ENCODE data around the gene DLEU7. TPM values are rescaled to one million over a fixed set of nuclear protein-coding genes. Genes with fewer than 3 reads are reported as not detected.

Gene DLEU7
- total RNA-seq, 2 experiments from 2014 or later: not detected

GRCh38 chr13:50838701-50839100 lies 4.8 kb downstream of the DLEU7 start:
- CTCF ChIA-PET: interaction anchor here (0.8 to 0.9 kb wide), 2 partner anchors 15 to 73 kb away, joined by 3 read pairs; no protein-coding TSS in a partner anchor
- no peak for DNase-seq
- H3K36me3 Mint-ChIP-seq (ENCODE audit: low read depth): peaks cover 10% of the 10 kb centered on the region
- H3K27ac Mint-ChIP-seq: no peak overlapping the region
- peaks cover 21% of the 10 kb centered on the region for H3K27me3 Mint-ChIP-seq
- no peak overlapping the region for H3K4me3 Mint-ChIP-seq
- peaks cover 8% of the 10 kb centered on the region for H3K9me3 Mint-ChIP-seq
- POLR2A ChIA-PET: interaction anchor here (0.6 kb wide), 1 partner anchor 26 kb away, joined by 3 read pairs; no protein-coding TSS in a partner anchor
- H3K4me1 Mint-ChIP-seq: peaks cover 4% of the 10 kb centered on the region

- Mint-ChIP-seq H3K27me3 (peaks cover 21% of the 10 kb centered on the region), H3K9me3 (peaks cover 14% of the 10 kb centered on the region), H3K4me3 (no peak overlapping the region), H3K36me3 (ENCODE audit: low read depth) (peaks cover 13% of the 10 kb centered on the region), H3K4me1 (peaks cover 4% of the 10 kb centered on the region), H3K27ac (no peak overlapping the region)
- no peak for DNase-seq
- POLR2A ChIA-PET: interaction anchor here (0.6 kb wide), 1 partner anchor 26 kb away, joined by 3 read pairs; no protein-coding TSS in a partner anchor
- CTCF ChIA-PET: interaction anchor here (0.8 to 0.9 kb wide), 2 partner anchors 16 to 74 kb away, joined by 3 read pairs; no protein-coding TSS in a partner anchor
Measured at GRCh38 chr13:50838031-50838430, 5.5 kb downstream of the DLEU7 start.

- H3K36me3 Mint-ChIP-seq (ENCODE audit: low read depth): peaks cover 12% of the 10 kb centered on the region
- H3K9me3 Mint-ChIP-seq: peaks cover 19% of the 10 kb centered on the region
- H3K4me1 Mint-ChIP-seq: peaks cover 17% of the 10 kb centered on the region
- H3K27ac Mint-ChIP-seq: no peak overlapping the region
- no peak overlapping the region for H3K4me3 Mint-ChIP-seq
- POLR2A ChIA-PET: no interaction called here
- H3K27me3 Mint-ChIP-seq: peaks cover 13% of the 10 kb centered on the region
- DNase-seq: peak; percentile 15
- CTCF ChIA-PET: interaction anchor here (1.3 kb wide), 1 partner anchor 60 kb away, joined by 7 read pairs; no protein-coding TSS in a partner anchor
Measured at GRCh38 chr13:50831512-50831911, 12.0 kb downstream of the DLEU7 start.

- Mint-ChIP-seq H3K36me3 (ENCODE audit: low read depth) (peaks cover 12% of the 10 kb centered on the region), H3K9me3 (peaks cover 19% of the 10 kb centered on the region), H3K27me3 (peaks cover 6% of the 10 kb centered on the region), H3K4me3 (no peak overlapping the region), H3K27ac (no peak overlapping the region), H3K4me1 (peaks cover 20% of the 10 kb centered on the region)
- no peak for DNase-seq
- CTCF ChIA-PET: interaction anchor here (1.0 kb wide), 1 partner anchor 82 kb away, joined by 4 read pairs; no protein-coding TSS in a partner anchor
- POLR2A ChIA-PET: no interaction called here
Measured at GRCh38 chr13:50829896-50830295, 13.6 kb downstream of the DLEU7 start.

DNA sequence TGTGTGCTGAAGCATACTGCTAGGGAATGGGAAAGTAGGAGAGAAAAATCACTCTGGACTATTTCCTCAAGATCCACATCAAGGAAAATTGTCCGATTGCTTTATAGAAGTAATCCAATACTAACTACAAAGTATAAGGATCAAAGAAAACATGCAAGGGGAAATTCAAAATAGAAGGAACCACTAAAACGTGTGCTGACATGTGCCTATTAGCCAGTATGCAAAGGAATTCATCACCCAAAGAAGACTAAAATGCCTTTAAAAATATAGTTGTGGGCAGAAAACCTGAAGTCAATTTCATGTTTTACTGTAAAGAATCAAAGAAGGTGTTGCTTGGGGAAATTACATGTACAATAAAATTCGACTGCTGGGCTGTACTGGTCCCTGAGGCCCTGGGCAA lies 14.3 kb downstream of the DLEU7 start:
- H3K9me3 Mint-ChIP-seq: peaks cover 16% of the 10 kb centered on the region
- CTCF ChIA-PET: no interaction called here
- H3K27ac Mint-ChIP-seq: no peak overlapping the region
- peaks cover 4% of the 10 kb centered on the region for H3K27me3 Mint-ChIP-seq
- H3K4me3 Mint-ChIP-seq: no peak overlapping the region
- peaks cover 9% of the 10 kb centered on the region for H3K36me3 Mint-ChIP-seq (ENCODE audit: low read depth)
- DNase-seq: no peak
- H3K4me1 Mint-ChIP-seq: peaks cover 20% of the 10 kb centered on the region
- POLR2A ChIA-PET: no interaction called here

DNA sequence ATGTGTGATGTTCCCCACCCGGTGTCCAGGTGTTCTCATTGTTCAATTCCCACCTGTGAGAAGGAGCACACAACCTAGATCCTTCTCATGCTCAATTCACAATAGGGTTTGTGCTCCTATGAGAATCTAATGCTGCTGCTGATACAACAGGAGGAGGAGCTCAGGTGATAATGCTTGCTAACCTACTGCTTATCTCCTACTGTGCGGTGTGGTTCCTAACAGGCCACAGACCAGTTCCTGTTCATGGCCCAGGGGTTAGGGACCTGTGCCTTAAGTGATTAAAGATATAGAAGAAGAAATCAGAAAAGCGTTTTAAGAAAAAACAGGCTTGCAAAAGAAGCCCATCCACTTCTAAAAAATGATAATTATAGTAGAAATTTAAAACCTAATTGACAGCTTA lies 17.5 kb downstream of the DLEU7 start:
- no peaks in the 10 kb centered on the region for H3K9me3 Mint-ChIP-seq
- CTCF ChIA-PET: interaction anchor here (0.6 kb wide), 1 partner anchor 658 kb away, joined by 3 read pairs; no protein-coding TSS in a partner anchor

GRCh38 chr13:50812242-50812641 lies 31.2 kb downstream of the DLEU7 start:
- Mint-ChIP-seq H3K27ac (no peak overlapping the region), H3K27me3 (peaks cover 2% of the 10 kb centered on the region), H3K4me1 (peaks cover 16% of the 10 kb centered on the region), H3K9me3 (no peaks in the 10 kb centered on the region), H3K36me3 (ENCODE audit: low read depth) (no peaks in the 10 kb centered on the region), H3K4me3 (no peak overlapping the region)
- ChIA-PET CTCF (interaction anchor here (0.9 to 1.1 kb wide), 3 partner anchors 89 to 815 kb away, joined by 3 read pairs; no protein-coding TSS in a partner anchor), POLR2A (no interaction called here)
- no peak for DNase-seq

More for the DNA sequence above, 17.5 kb downstream of the DLEU7 start:
- Mint-ChIP-seq H3K27me3 (peaks cover 2% of the 10 kb centered on the region), H3K27ac (no peak overlapping the region), H3K4me1 (peaks cover 3% of the 10 kb centered on the region), H3K4me3 (no peak overlapping the region), H3K36me3 (ENCODE audit: low read depth) (no peaks in the 10 kb centered on the region)
- no peak for DNase-seq
- POLR2A ChIA-PET: no interaction called here

DNA sequence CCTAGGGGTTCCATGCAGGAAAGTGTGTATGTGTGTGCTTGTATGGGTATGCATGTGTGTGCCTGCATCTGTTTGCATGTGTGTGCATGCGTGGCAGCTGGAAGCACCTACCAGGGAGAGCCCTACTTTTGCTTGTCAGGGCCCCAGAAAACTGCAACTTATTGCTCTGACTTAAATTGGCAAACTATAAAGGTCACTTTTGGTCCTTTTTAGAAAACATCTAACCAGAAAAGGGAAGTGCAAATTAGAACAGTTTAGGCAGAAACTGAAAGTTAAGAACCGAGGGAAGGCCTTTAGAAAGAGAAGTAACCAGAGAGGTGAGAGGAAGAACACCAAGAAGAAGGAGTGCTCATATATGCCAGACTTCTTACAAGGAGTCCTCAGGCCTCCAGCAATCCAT lies 32.5 kb downstream of the DLEU7 start:
- DNase-seq: no peak
- peaks cover 2% of the 10 kb centered on the region for H3K27me3 Mint-ChIP-seq
- peaks cover under 1% of the 10 kb centered on the region for H3K9me3 Mint-ChIP-seq
- ChIA-PET POLR2A (interaction anchor here (0.6 kb wide), 1 partner anchor 282 kb away, joined by 3 read pairs; no protein-coding TSS in a partner anchor), CTCF (interaction anchor here (0.7 to 1.6 kb wide), 2 partner anchors 101 to 403 kb away, joined by 3 read pairs; no protein-coding TSS in a partner anchor)
- no peaks in the 10 kb centered on the region for H3K36me3 Mint-ChIP-seq (ENCODE audit: low read depth)
- H3K27ac Mint-ChIP-seq: no peak overlapping the region
- H3K4me1 Mint-ChIP-seq: peaks cover 16% of the 10 kb centered on the region
- no peak overlapping the region for H3K4me3 Mint-ChIP-seq

DNA sequence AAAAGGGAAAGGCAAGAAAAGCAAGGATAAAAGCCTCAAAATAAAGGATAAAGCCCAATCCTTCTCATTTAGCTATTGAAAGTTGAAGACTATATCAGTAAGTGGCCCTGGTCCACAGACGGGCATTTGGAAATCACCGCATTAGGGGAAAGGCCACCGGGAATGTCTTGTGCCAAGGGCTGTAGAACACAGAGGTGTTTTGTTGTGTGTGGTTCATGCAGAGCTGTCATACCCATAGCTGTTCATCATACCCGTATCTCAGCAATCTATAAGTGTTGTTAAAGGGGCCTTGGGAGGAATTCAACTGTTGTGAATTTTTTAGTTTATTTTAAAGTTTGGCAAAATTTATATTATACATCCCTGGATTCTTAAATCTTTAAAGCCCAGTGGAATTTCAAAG lies 33.0 kb downstream of the DLEU7 start:
- Mint-ChIP-seq H3K9me3 (peaks cover 3% of the 10 kb centered on the region), H3K4me1 (peaks cover 16% of the 10 kb centered on the region), H3K27ac (no peak overlapping the region), H3K36me3 (ENCODE audit: low read depth) (peaks cover 2% of the 10 kb centered on the region), H3K4me3 (no peak overlapping the region), H3K27me3 (peaks cover 2% of the 10 kb centered on the region)
- ChIA-PET POLR2A (interaction anchor here (0.6 kb wide), 1 partner anchor 282 kb away, joined by 3 read pairs; no protein-coding TSS in a partner anchor), CTCF (interaction anchor here (0.6 to 1.6 kb wide), 3 partner anchors 85 to 404 kb away, joined by 3 read pairs; no protein-coding TSS in a partner anchor)
- DNase-seq: no peak

- H3K4me1 Mint-ChIP-seq: peaks cover 16% of the 10 kb centered on the region
- no peak overlapping the region for H3K27ac Mint-ChIP-seq
- no peak overlapping the region for H3K4me3 Mint-ChIP-seq
- peaks cover 2% of the 10 kb centered on the region for H3K27me3 Mint-ChIP-seq
- H3K9me3 Mint-ChIP-seq: peaks cover 3% of the 10 kb centered on the region
- POLR2A ChIA-PET: no interaction called here
- DNase-seq: no peak
- CTCF ChIA-PET: interaction anchor here (1.6 kb wide), 1 partner anchor 103 kb away, joined by 3 read pairs; no protein-coding TSS in a partner anchor
- peaks cover 3% of the 10 kb centered on the region for H3K36me3 Mint-ChIP-seq (ENCODE audit: low read depth)
Measured at GRCh38 chr13:50809133-50810090, 34.1 kb downstream of the DLEU7 start.

DNA sequence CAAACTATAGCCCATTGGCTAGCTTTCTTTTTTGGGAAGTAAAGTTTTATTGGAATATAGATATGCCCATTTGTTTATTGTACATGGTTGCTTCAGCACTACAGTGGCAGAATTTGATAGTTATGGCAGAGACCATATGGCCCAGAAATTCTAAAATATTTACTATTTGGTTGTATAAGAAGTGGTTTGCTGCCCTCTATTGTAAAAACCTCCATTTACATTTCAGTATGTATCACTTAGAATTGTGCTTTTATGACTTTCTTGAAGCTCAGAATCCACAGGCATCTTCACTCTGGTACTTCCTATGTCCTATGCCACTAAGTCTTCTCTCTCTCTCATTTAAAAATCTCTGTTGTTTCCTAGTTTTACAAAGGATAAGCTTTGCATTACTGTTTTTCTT lies 37.7 kb downstream of the DLEU7 start:
- H3K27me3 Mint-ChIP-seq: peaks cover 2% of the 10 kb centered on the region
- peaks cover 3% of the 10 kb centered on the region for H3K9me3 Mint-ChIP-seq
- CTCF ChIA-PET: interaction anchor here (1.3 kb wide), 1 partner anchor 106 kb away, joined by 3 read pairs; no protein-coding TSS in a partner anchor
- no peak overlapping the region for H3K4me3 Mint-ChIP-seq
- DNase-seq: no peak
- H3K27ac Mint-ChIP-seq: no peak overlapping the region
- peaks cover 15% of the 10 kb centered on the region for H3K4me1 Mint-ChIP-seq
- POLR2A ChIA-PET: interaction anchor here (0.8 kb wide), 1 partner anchor 106 kb away, joined by 3 read pairs; no protein-coding TSS in a partner anchor
- peaks cover 3% of the 10 kb centered on the region for H3K36me3 Mint-ChIP-seq (ENCODE audit: low read depth)

DNA sequence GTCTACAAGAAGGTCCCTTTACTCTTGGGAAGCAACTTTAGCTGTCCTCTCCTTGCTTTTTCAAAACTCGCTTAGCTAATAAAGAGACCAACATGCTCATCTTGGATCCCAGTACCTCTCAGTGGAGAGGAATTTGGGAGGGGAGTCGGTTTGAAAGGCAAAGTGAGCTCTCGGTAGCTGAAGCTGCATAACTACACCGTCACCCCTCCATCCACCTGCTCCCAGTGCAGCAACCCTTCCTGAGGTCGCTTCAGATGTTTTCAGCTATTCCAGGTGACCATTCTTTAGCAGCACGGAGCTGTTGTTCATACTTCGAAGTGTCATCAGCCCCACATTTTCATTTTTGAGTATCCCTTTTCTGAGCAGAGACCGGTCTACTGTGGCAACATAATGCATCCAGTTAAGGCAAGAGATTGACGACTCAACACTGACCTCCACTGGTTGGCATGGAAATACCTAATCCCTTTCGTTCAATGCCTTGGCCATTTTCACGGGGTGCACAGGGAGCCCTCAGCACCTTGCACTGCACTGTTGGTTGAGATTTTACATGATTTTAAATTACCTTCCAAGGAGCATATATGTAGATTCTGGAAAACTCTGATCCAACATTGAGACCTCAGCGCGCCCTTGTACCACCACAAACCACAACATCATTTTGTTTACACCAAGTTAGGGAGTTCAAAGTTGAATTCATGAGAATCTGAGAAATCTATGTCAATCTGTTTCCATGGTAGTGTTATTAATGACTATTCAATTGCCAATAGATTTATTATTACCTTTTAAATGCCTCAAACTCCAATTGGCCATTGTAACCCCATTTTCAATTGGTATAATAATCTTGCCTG lies 42.2 kb downstream of the DLEU7 start:
- H3K4me1 Mint-ChIP-seq: peaks cover 19% of the 10 kb centered on the region
- H3K36me3 Mint-ChIP-seq (ENCODE audit: low read depth): peaks cover 3% of the 10 kb centered on the region
- DNase-seq: peak; percentile 81
- no peaks in the 10 kb centered on the region for H3K27me3 Mint-ChIP-seq
- H3K9me3 Mint-ChIP-seq: peaks cover 3% of the 10 kb centered on the region
- ChIA-PET CTCF (interaction anchor here (0.7 to 1.3 kb wide), 5 partner anchors 111 to 825 kb away, joined by 3 to 5 read pairs (median 3); no protein-coding TSS in a partner anchor), POLR2A (interaction anchor here (0.6 kb wide), 1 partner anchor 289 kb away, joined by 3 read pairs; no protein-coding TSS in a partner anchor)
- H3K4me3 Mint-ChIP-seq: no peak overlapping the region
- peak overlapping the region; percentile 27 for H3K27ac Mint-ChIP-seq
